ENCODE data around the gene SCUBE3.

DNA sequence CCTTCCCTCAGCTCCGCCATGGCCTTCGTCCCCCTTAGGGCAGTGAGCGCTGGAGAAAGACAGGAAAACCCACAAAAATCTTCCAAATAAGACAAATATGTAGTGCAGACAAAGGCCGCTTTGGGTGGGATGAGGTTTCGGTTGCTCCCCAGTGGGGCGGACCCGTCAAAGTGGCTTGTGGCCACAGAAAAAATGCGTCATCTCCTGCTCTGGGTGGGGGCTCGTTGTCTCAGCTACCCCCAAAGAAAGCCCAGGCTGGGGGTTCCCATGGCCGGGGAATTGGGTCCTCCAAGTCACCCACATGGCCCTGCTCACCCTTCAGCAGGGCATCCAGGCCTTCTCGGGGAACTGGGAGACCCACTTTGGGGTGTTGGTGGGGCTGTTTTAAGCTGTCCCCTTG lies 21.9 kb upstream of the SCUBE3 start:
- TF ChIP-seq POU2F2 (IDR thresholded peaks at IDR 0.05; ENCODE audit: low read depth, low read length) (no peak), POLR2A (IDR thresholded peaks at IDR 0.05; ENCODE audit: low read depth, low read length) (no peak)

Measured in GM12891 (cell line).